HEK293 (cell line): Measurements from ENCODE around the gene ARHGAP42.

Experiments used
- BCL11A ChIP-seq: fragments of 450-650 bp; formaldehyde crosslinking; IDR thresholded peaks from 2 replicates; pipeline ENCODE4 v1.5.1; 2016; ENCODE audit warnings: low read depth, missing biosample characterization, missing genetic modification characterization
- GLI2 ChIP-seq: fragments of 450-650 bp; formaldehyde crosslinking; IDR thresholded peaks from 2 replicates; pipeline ENCODE4; 2017; ENCODE audit warnings: missing biosample characterization, missing genetic modification characterization, low read depth, borderline replicate concordance
- HIC1 ChIP-seq: fragments of 450-650 bp; formaldehyde crosslinking; IDR thresholded peaks from 2 replicates; pipeline ENCODE4 v1.5.1; 2016; ENCODE audit warnings: missing biosample characterization, missing genetic modification characterization
- KLF8 ChIP-seq: fragments of 450-650 bp; formaldehyde crosslinking; IDR thresholded peaks from 2 replicates; pipeline ENCODE4 v1.5.1; 2016; ENCODE audit warnings: missing biosample characterization, missing genetic modification characterization
- MEIS1 ChIP-seq: sonication (generic); formaldehyde crosslinking; IDR thresholded peaks from 2 replicates; pipeline ENCODE4 v1.8.1; 2022; ENCODE audit warnings: missing genetic modification reagents, mild to moderate bottlenecking, borderline replicate concordance
- MZF1 ChIP-seq: fragments of 450-650 bp; formaldehyde crosslinking; IDR thresholded peaks from 2 replicates; pipeline ENCODE4 v1.5.1; 2017; ENCODE audit warnings: missing biosample characterization, missing genetic modification characterization, borderline replicate concordance
- OSR2 ChIP-seq: fragments of 450-650 bp; formaldehyde crosslinking; IDR thresholded peaks from 2 replicates; pipeline ENCODE4 v1.5.1; 2016; ENCODE audit warnings: missing biosample characterization, missing genetic modification characterization
- OVOL3 ChIP-seq: fragments of 450-650 bp; formaldehyde crosslinking; IDR thresholded peaks from 2 replicates; pipeline ENCODE4 v1.5.1; 2016; ENCODE audit warnings: missing biosample characterization, missing genetic modification characterization
- PRDM10 ChIP-seq: fragments of 450-650 bp; formaldehyde crosslinking; IDR thresholded peaks from 2 replicates; pipeline ENCODE4 v1.5.1; 2016; ENCODE audit warnings: missing biosample characterization, missing genetic modification characterization
- PRDM6 ChIP-seq: fragments of 450-650 bp; formaldehyde crosslinking; IDR thresholded peaks from 2 replicates; pipeline ENCODE4 v1.5.1; 2017; ENCODE audit warnings: missing biosample characterization, missing genetic modification characterization
- YY1 ChIP-seq: fragments of 450-650 bp; formaldehyde crosslinking; IDR thresholded peaks from 2 replicates; pipeline ENCODE4 v1.5.1; 2018; ENCODE audit warnings: missing biosample characterization, missing genetic modification characterization
- ZBTB20 ChIP-seq: fragments of 450-650 bp; formaldehyde crosslinking; IDR thresholded peaks from 2 replicates; pipeline ENCODE4 v1.5.1; 2016; ENCODE audit warnings: missing biosample characterization, missing genetic modification characterization
- ZFHX2 ChIP-seq: fragments of 450-650 bp; formaldehyde crosslinking; conservative IDR thresholded peaks from 2 replicates; pipeline ENCODE4 v1.5.1; 2016; ENCODE audit warnings: missing biosample characterization, missing genetic modification characterization
- ZIC2 ChIP-seq: fragments of 450-650 bp; formaldehyde crosslinking; IDR thresholded peaks from 2 replicates; pipeline ENCODE4 v1.5.1; 2016; ENCODE audit warnings: missing biosample characterization, missing genetic modification characterization
- ZNF155 ChIP-seq: fragments of 450-650 bp; formaldehyde crosslinking; IDR thresholded peaks from 2 replicates; pipeline ENCODE4 v1.5.1; 2016; ENCODE audit warnings: missing biosample characterization, missing genetic modification characterization
- ZNF16 ChIP-seq: fragments of 450-650 bp; formaldehyde crosslinking; IDR thresholded peaks from 2 replicates; pipeline ENCODE4 v1.5.1; 2016; ENCODE audit warnings: low read depth, missing biosample characterization, missing genetic modification characterization
- ZNF169 ChIP-seq: fragments of 450-650 bp; formaldehyde crosslinking; IDR thresholded peaks from 2 replicates; pipeline ENCODE4 v1.5.1; 2016; ENCODE audit warnings: missing biosample characterization, missing genetic modification characterization
- ZNF2 ChIP-seq: fragments of 450-650 bp; formaldehyde crosslinking; IDR thresholded peaks from 2 replicates; pipeline ENCODE4 v1.5.1; 2016; ENCODE audit warnings: missing biosample characterization, missing genetic modification characterization
- ZNF239 ChIP-seq: fragments of 450-650 bp; formaldehyde crosslinking; IDR thresholded peaks from 2 replicates; pipeline ENCODE4 v1.5.1; 2016; ENCODE audit warnings: missing biosample characterization, missing genetic modification characterization
- ZNF24 ChIP-seq: fragments of 450-650 bp; formaldehyde crosslinking; IDR thresholded peaks from 2 replicates; pipeline ENCODE4 v1.5.1; 2016; ENCODE audit warnings: missing biosample characterization, missing genetic modification characterization
- ZNF362 ChIP-seq: fragments of 450-650 bp; formaldehyde crosslinking; IDR thresholded peaks from 2 replicates; pipeline ENCODE4 v1.5.1; 2016; ENCODE audit warnings: missing biosample characterization, missing genetic modification characterization
- ZNF404 ChIP-seq: fragments of 450-650 bp; formaldehyde crosslinking; IDR thresholded peaks from 2 replicates; pipeline ENCODE4 v1.5.1; 2017; ENCODE audit warnings: missing biosample characterization, missing genetic modification characterization
- ZNF473 ChIP-seq: fragments of 450-650 bp; formaldehyde crosslinking; IDR thresholded peaks from 2 replicates; pipeline ENCODE4 v1.5.1; 2017; ENCODE audit warnings: missing biosample characterization, missing genetic modification characterization
- ZNF529 ChIP-seq: fragments of 450-650 bp; formaldehyde crosslinking; IDR thresholded peaks from 2 replicates; pipeline ENCODE4 v1.5.1; 2017; ENCODE audit warnings: missing genetic modification characterization, missing biosample characterization; ENCODE audit not compliant: insufficient replicate concordance
- ZNF580 ChIP-seq: fragments of 450-650 bp; formaldehyde crosslinking; IDR thresholded peaks from 2 replicates; pipeline ENCODE4 v1.5.1; 2016; ENCODE audit warnings: missing biosample characterization, missing genetic modification characterization
- ZNF629 ChIP-seq: fragments of 450-650 bp; formaldehyde crosslinking; IDR thresholded peaks from 2 replicates; pipeline ENCODE4 v1.5.1; 2017; ENCODE audit warnings: missing biosample characterization, missing genetic modification characterization
- ZNF654 ChIP-seq: fragments of 450-650 bp; formaldehyde crosslinking; IDR thresholded peaks from 2 replicates; pipeline ENCODE4 v1.5.1; 2016; ENCODE audit warnings: low read depth, missing biosample characterization, missing genetic modification characterization
- ZNF660 ChIP-seq: fragments of 450-650 bp; IDR thresholded peaks from 2 replicates; pipeline ENCODE4 v1.5.1; 2018; ENCODE audit warnings: missing biosample characterization, mild to moderate bottlenecking, missing genetic modification characterization
- ZNF664 ChIP-seq: fragments of 450-650 bp; formaldehyde crosslinking; IDR thresholded peaks from 2 replicates; pipeline ENCODE4 v1.5.1; 2016; ENCODE audit warnings: missing biosample characterization, missing genetic modification characterization
- ZNF792 ChIP-seq: fragments of 450-650 bp; formaldehyde crosslinking; IDR thresholded peaks from 2 replicates; pipeline ENCODE4 v1.5.1; 2016; ENCODE audit warnings: missing biosample characterization, missing genetic modification characterization
- ZNF843 ChIP-seq: fragments of 450-650 bp; formaldehyde crosslinking; IDR thresholded peaks from 2 replicates; pipeline ENCODE4 v1.5.1; 2016; ENCODE audit warnings: missing biosample characterization, missing genetic modification characterization
- ZSCAN16 ChIP-seq: fragments of 450-650 bp; formaldehyde crosslinking; IDR thresholded peaks from 2 replicates; pipeline ENCODE4 v1.5.1; 2016; ENCODE audit warnings: missing biosample characterization, missing genetic modification characterization
- ZSCAN23 ChIP-seq: fragments of 450-650 bp; formaldehyde crosslinking; IDR thresholded peaks from 2 replicates; pipeline ENCODE4 v1.5.1; 2016; ENCODE audit warnings: missing biosample characterization, missing genetic modification characterization

ARHGAP42 gene

GRCh38 chr11:100925935-100926334 lies 238.8 kb downstream of the ARHGAP42 start (continued):
- 0 out of 2 replicates have a peak, but pooled peaks have one; percentile 30 for TF ChIP-seq KLF8 (tag by site-specific recombination)
- TF ChIP-seq ZNF529, result no peak
- TF ChIP-seq ZNF2 (tag by site-specific recombination), result 0 out of 2 replicates have a peak, but pooled peaks have one; percentile 23
- TF ChIP-seq ZNF843, result no peak
- TF ChIP-seq OVOL3 (tag by site-specific recombination), result no peak
- TF ChIP-seq ZNF580 (tag by site-specific recombination), result no peak
- TF ChIP-seq OSR2 (tag by site-specific recombination), result peak; percentile 38; the same call in 1 of the 2 replicates
- no peak for TF ChIP-seq ZNF473 (tag by site-specific recombination)
- no peak for TF ChIP-seq MZF1 (tag by site-specific recombination)
- TF ChIP-seq ZNF792, result no peak
- TF ChIP-seq ZNF362 (tag by site-specific recombination), result no peak
- TF ChIP-seq PRDM6 (tag by site-specific recombination), result peak; percentile 26; the same call in 1 of the 2 replicates
- TF ChIP-seq BCL11A, result no peak
- TF ChIP-seq GLI2, result peak; percentile 10; the same call in 1 of the 2 replicates
- TF ChIP-seq ZFHX2, result no peak
- TF ChIP-seq ZNF169 (tag by site-specific recombination), result no peak
- no peak for TF ChIP-seq ZNF155 (tag by site-specific recombination)
- no peak for TF ChIP-seq ZSCAN23
- no peak for TF ChIP-seq ZNF654
- no peak for TF ChIP-seq ZNF660 (tag by site-specific recombination)
- no peak for TF ChIP-seq ZNF16 (tag by site-specific recombination)
- no peak for TF ChIP-seq YY1 (tag by site-specific recombination)
- TF ChIP-seq ZBTB20 (tag by site-specific recombination), result no peak
- TF ChIP-seq ZNF664, result peak; percentile 98
- TF ChIP-seq HIC1 (tag by site-specific recombination), result peak; percentile 56; the same call in 1 of the 2 replicates
- no peak for TF ChIP-seq ZIC2 (tag by site-specific recombination)
- TF ChIP-seq ZNF629 (tag by site-specific recombination), result peak; percentile 68
- TF ChIP-seq ZNF404, result no peak
- TF ChIP-seq ZSCAN16 (tag by site-specific recombination), result no peak
- TF ChIP-seq ZNF239 (tag by site-specific recombination), result no peak
- 0 out of 2 replicates have a peak, but pooled peaks have one; percentile 36 for TF ChIP-seq MEIS1 (CRISPR knock-in tag)
- peak; percentile 60; the same call in 1 of the 2 replicates for TF ChIP-seq ZNF24 (tag by site-specific recombination)
- TF ChIP-seq PRDM10 (tag by site-specific recombination), result no peak
